DOHH2 (cell line): Measurements from ENCODE around the gene AVPR2.

Experiments
- CTCF ChIP-seq: fragments of 200-600 bp; sonication (generic); IDR thresholded peaks from one replicate; pipeline ENCODE4 v1.5.1; 2014; ENCODE audit warnings: antibody characterized with exemption, mild to moderate bottlenecking, low read depth, low read length; ENCODE audit not compliant: poor library complexity, severe bottlenecking
- EZH2phosphoT487 ChIP-seq: fragments of 200-600 bp; sonication (generic); IDR thresholded peaks from 2 replicates; pipeline ENCODE4 v1.6.1; 2017; ENCODE audit warnings: borderline replicate concordance, mild to moderate bottlenecking, antibody characterized with exemption, low read length, moderate library complexity, mixed read lengths

GRCh38 chrX:153874366-153875125 is 29.9 kb upstream of the AVPR2 start:
- TF ChIP-seq CTCF (no peak), EZH2phosphoT487 (no peak)
